Measurements from ENCODE around the gene CFAP97.

DNA sequence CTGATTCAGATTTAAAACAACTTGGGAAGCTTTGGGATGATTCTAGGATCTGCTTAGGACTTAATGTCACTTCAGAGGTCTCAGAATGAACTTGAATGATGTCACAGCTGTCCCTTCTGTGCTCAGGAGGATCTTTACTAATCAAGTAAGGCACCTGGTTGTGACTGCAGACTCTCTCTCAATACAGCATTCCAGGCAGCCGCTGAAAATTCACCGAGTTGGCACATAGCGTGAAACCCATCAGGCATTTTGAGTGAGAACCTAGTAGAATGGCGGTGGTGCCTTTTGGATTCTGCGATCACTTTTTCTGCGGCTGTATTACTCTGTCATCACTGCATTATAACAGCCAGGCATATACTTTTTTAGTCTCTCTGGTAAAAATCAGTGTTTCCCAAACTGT lies 22.1 kb upstream of the CFAP97 start:
- no peak for TF ChIP-seq POLR2AphosphoS5 (IDR thresholded peaks at IDR 0.05; ENCODE audit: low read depth, low read length)
- no peak for TF ChIP-seq TAF1 (IDR thresholded peaks at IDR 0.05; ENCODE audit: borderline replicate concordance, insufficient read depth, low read length)
- TF ChIP-seq, protein P1, sequence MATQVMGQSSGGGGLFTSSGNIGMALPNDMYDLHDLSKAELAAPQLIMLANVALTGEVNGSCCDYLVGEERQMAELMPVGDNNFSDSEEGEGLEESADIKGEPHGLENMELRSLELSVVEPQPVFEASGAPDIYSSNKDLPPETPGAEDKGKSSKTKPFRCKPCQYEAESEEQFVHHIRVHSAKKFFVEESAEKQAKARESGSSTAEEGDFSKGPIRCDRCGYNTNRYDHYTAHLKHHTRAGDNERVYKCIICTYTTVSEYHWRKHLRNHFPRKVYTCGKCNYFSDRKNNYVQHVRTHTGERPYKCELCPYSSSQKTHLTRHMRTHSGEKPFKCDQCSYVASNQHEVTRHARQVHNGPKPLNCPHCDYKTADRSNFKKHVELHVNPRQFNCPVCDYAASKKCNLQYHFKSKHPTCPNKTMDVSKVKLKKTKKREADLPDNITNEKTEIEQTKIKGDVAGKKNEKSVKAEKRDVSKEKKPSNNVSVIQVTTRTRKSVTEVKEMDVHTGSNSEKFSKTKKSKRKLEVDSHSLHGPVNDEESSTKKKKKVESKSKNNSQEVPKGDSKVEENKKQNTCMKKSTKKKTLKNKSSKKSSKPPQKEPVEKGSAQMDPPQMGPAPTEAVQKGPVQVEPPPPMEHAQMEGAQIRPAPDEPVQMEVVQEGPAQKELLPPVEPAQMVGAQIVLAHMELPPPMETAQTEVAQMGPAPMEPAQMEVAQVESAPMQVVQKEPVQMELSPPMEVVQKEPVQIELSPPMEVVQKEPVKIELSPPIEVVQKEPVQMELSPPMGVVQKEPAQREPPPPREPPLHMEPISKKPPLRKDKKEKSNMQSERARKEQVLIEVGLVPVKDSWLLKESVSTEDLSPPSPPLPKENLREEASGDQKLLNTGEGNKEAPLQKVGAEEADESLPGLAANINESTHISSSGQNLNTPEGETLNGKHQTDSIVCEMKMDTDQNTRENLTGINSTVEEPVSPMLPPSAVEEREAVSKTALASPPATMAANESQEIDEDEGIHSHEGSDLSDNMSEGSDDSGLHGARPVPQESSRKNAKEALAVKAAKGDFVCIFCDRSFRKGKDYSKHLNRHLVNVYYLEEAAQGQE (IDR thresholded peaks at IDR 0.05; ENCODE audit: insufficient read depth in 1 of 2, low read depth in 2 of 2, low read length in 2 of 2), result no peak
- TF ChIP-seq SIN3A (IDR thresholded peaks at IDR 0.05; ENCODE audit: borderline replicate concordance, insufficient read depth, low read length), result no peak
